ENCODE data around the gene CRYAB.

Gene CRYAB

DNA sequence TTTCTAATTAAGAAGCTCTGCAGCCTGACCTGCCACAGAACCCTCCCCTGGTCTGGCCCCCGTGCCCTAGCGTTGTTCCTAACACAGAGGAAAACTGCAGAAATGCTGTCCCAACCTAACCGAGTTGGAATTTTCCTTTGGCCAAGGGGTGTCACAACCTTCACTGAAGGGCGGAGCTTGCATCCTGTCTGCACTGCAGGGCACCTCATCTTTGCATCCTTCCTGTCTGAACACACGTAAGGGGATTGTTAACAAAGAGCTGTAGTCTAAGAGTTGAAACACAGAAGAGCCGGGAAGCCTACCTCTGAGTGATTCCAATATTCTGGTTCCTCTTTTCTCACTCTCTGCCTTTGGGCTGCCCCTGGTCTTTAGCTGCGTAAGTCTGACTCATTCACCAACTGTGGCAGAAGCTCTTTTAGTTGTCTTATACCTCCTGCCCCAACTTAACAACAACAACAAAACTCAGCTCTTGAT, 27.2 kb upstream of the CRYAB start:
- TF ChIP-seq, protein P1, sequence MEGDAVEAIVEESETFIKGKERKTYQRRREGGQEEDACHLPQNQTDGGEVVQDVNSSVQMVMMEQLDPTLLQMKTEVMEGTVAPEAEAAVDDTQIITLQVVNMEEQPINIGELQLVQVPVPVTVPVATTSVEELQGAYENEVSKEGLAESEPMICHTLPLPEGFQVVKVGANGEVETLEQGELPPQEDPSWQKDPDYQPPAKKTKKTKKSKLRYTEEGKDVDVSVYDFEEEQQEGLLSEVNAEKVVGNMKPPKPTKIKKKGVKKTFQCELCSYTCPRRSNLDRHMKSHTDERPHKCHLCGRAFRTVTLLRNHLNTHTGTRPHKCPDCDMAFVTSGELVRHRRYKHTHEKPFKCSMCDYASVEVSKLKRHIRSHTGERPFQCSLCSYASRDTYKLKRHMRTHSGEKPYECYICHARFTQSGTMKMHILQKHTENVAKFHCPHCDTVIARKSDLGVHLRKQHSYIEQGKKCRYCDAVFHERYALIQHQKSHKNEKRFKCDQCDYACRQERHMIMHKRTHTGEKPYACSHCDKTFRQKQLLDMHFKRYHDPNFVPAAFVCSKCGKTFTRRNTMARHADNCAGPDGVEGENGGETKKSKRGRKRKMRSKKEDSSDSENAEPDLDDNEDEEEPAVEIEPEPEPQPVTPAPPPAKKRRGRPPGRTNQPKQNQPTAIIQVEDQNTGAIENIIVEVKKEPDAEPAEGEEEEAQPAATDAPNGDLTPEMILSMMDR (IDR thresholded peaks at IDR 0.05), result no peak

DNA sequence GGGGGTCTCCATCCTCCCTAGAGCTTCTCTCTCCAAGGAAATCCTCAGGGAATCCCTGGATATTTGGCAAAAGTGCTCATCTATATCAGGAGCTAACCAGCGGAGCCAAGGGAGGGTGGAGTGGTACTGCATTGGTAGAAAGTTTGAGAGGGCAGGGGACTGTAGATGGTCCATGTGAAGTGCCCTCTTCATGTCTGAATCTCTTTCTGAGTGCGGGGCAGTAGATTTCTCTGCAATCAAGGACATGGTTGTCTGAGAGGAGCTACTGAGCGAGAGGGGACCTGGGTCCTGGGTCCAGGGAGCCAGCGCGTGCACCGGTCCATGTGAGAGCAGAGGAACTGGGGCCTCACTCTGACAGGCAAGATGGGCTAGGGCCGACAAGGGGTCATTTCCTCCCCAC, 26.3 kb upstream of the CRYAB start:
- TF ChIP-seq, protein P1 (IDR thresholded peaks at IDR 0.05), result no peak

DNA sequence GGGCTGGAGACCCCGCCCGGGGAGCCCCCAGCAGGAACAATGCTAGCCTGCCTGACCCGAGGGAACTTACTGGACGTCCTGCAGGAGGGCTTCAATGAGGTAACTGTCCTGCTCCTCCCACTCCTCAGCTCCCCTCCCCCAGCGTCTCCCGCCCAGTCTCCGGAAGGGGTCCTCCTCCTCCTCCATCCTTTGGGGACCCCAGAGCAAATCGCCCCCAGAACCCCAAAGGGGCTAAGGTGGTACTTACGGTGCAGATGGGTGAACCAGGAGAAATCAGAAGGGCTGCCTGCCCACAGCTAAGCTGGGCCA, 25.8 kb upstream of the CRYAB start:
- TF ChIP-seq, protein P1 (IDR thresholded peaks at IDR 0.05), result no peak

DNA sequence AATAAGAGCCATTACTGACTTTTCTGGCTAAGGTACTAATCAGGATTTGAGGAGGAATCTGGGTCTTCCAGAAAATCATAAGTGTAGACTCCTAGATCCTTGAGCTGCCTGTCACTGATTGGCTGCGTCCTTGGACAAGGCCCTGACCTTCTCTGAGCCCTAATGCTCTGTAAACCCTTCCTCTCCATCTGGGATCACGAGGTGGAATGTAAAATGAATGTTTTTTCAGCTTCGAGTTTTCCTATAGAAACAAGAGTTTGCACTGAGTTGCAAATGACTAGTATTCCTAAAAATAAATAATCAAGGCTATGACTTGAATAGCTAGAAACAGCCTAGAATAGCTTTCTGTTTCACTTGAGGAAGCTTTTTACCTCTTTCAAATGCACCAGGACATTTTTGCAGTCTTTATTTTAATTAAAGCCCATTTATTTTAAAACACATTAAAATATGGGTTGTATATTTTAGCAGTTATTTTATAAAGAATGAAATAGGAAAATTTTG, 24.5 kb upstream of the CRYAB start:
- TF ChIP-seq, protein P1 (IDR thresholded peaks at IDR 0.05), result no peak

DNA sequence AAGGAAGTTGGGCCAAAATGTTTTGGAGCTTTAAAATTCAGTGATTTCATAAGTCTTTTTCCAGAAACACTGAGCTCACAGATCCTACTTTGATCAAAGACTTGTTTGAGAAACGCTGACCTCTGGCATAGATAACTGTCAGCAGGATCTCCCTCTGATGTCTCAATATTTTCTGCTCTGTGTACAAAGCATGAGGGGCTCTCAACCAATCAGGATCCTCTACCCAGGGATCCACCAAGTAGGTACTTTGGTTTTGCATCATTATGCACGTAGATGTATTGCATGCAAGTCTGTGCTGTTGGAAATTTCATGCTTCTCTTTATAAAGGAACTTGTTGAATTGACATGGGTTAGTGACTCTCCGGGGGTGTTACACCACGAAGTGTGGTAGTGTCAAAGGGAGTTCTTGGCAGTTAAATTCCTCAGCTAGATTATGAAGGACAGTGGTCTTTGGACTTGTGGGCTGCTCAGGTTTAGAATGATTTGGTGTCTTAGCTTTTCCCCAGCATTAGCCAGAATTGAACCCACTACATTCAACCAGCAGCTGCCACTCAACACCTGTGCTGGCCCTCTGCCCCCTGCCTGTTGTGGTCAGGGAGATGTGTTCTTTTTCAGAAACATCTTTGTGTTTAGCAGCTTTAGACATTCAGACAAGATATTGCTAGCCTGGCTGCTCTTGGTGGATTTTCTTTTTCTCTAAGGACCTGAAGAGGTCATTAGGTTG, 23.9 kb upstream of the CRYAB start:
- TF ChIP-seq, protein P1 (IDR thresholded peaks at IDR 0.05), result no peak

DNA sequence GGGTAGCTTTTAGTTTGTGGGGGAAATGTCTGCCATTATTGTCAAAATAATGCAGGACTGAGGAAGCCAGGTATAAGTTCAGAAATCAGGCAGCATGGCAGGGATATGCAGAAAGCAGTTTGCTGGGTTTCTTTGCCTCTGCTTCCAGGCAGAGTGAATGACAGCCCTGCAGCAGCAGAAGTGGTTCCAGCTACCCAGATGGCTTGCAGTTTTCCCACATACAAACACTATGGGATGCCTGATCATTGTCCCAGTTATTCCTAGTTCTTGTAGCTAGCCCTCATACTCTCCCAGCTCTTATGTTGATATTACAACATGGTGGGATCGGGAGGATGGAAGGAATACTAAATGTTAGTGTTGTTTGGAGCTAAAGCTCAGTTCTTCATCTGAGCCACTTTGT, 22.7 kb upstream of the CRYAB start:
- TF ChIP-seq, protein P1 (IDR thresholded peaks at IDR 0.05), result no peak

DNA sequence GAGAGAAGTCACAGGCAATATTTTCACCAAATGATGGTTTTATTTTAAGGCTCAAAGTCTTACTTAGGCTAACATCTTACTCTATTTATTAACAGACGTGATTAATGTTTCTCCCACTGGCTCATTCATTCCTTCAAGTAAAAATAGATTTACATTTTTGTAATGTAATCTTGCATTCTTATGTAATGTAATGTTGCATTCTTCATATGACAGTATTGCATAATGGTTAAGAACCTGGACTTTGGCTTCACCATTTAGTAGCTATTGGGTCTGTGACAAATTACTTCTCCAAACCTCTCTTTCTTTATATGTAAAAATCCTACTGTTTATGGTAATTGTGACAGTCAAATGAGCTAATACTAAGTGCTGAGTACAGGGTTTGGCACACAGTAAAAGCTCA, 22.3 kb upstream of the CRYAB start:
- TF ChIP-seq, protein P1 (IDR thresholded peaks at IDR 0.05), result no peak

DNA sequence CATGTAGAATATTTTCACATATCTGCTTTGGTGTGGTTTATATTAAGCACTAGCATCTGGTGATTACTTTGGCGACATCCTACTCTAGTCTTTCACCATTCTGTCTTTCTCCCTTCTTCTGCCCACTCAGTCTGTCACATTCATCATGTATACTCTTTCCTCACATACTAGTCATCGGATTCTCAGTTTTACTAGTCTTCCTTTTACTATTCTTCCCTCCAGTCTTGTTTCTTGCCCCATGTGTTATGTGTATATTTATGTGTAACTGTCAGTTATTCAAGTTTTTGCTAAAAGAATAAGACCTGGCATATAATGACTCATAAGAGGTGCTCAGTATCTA, 21.0 kb upstream of the CRYAB start:
- TF ChIP-seq, protein P1 (IDR thresholded peaks at IDR 0.05), result no peak
